Activated naive CD8-positive, alpha-beta T cell treated with anti-CD3 and anti-CD28 coated beads, Interleukin-2, amount 50 U/mL, for 16 hours (primary cell): ENCODE measurements around the gene VAMP4.
"Not testable (repeated sequence)": the region's sequence is repeated elsewhere in the genome, so short reads cannot be mapped to it uniquely, and the experiment has no call there.

ENCODE experiments used
- DNase-seq: peaks from one replicate; pipeline ENCODE4 v3.0.0-alpha.2; 2020; ENCODE audit warnings: low read depth, low spot score

Gene VAMP4

GRCh38 chr1:171699531-171699930, 42.3 kb downstream of the VAMP4 start:
- no peak for DNase-seq

GRCh38 chr1:171695772-171696171, 46.1 kb downstream of the VAMP4 start:
- not testable (repeated sequence) for DNase-seq

- not testable (repeated sequence) for DNase-seq
Observed at GRCh38 chr1:171693541-171693940, 48.3 kb downstream of the VAMP4 start.

- no peak for DNase-seq
Observed at GRCh38 chr1:171683870-171684269, 58.0 kb downstream of the VAMP4 start.

GRCh38 chr1:171680339-171680738, 61.5 kb downstream of the VAMP4 start:
- DNase-seq, result no peak

GRCh38 chr1:171676823-171677222, 65.0 kb downstream of the VAMP4 start:
- DNase-seq, result no peak

GRCh38 chr1:171674431-171675405, 67.1 kb downstream of the VAMP4 start:
- DNase-seq, result no peak

- DNase-seq, result no peak
Observed at GRCh38 chr1:171670739-171671138, 71.1 kb downstream of the VAMP4 start.

- no peak for DNase-seq
Observed at GRCh38 chr1:171668372-171668771, 73.5 kb downstream of the VAMP4 start.

- DNase-seq, result no peak
Observed at GRCh38 chr1:171666114-171666769, 75.6 kb downstream of the VAMP4 start.

GRCh38 chr1:171664976-171665375, 76.9 kb downstream of the VAMP4 start:
- no peak for DNase-seq

- DNase-seq, result no peak
Observed at GRCh38 chr1:171663854-171664575, 77.8 kb downstream of the VAMP4 start.

- DNase-seq, result no peak
Observed at GRCh38 chr1:171663036-171663853, 78.6 kb downstream of the VAMP4 start.

- no peak for DNase-seq
Observed at GRCh38 chr1:171661076-171661650, 80.7 kb downstream of the VAMP4 start.

- not testable (repeated sequence) for DNase-seq
Observed at GRCh38 chr1:171656206-171656605, 85.7 kb downstream of the VAMP4 start.

- DNase-seq, result no peak
Observed at GRCh38 chr1:171655746-171656116, 86.1 kb downstream of the VAMP4 start.

- DNase-seq, result peak; percentile 29
Observed at GRCh38 chr1:171654942-171655745, 86.7 kb downstream of the VAMP4 start.

- no peak for DNase-seq
Observed at GRCh38 chr1:171654201-171654941, 87.5 kb downstream of the VAMP4 start.

GRCh38 chr1:171653796-171654195, 88.1 kb downstream of the VAMP4 start:
- no peak for DNase-seq
